WTC11 (cell line): ENCODE measurements around the gene SIGLEC11. TPM values are rescaled to one million over a fixed set of nuclear protein-coding genes. Genes with fewer than 3 reads are reported as not detected.

ENCODE experiments used
- ATAC-seq: fragments of 200-7000 bp; cut with Tn5 transposase; 2 replicates; pipeline ENCODE4 v1.10.0; 2021; ENCODE audit warnings: mild to moderate bottlenecking, moderate library complexity
- CTCF ChIA-PET: fragments of 300-600 bp; sonication (Branson Sonifier 250); formaldehyde crosslinking; loops from one replicate; lab custom pipeline; 2021; ENCODE audit warnings: antibody characterized with exemption; lab: Charles Lee
- POLR2A ChIA-PET: fragments of 350-600 bp; sonication (Branson Sonifier 250); formaldehyde crosslinking; loops from one replicate; lab custom pipeline; 2021; ENCODE audit warnings: antibody characterized with exemption; lab: Charles Lee
- DNase-seq: peaks from one replicate; pipeline ENCODE4 v3.0.0; 2021; ENCODE audit warnings: low spot score
- H3K27ac Mint-ChIP-seq: 2 replicates; pipeline ENCODE4 v1.8.0; 2021; ENCODE audit warnings: mixed read lengths
- H3K27me3 Mint-ChIP-seq: 2 replicates; pipeline ENCODE4 v1.8.0; 2021; ENCODE audit warnings: low read depth, mild to moderate bottlenecking, moderate library complexity, mixed read lengths
- H3K36me3 Mint-ChIP-seq: 2 replicates; pipeline ENCODE4 v1.8.0; 2021; ENCODE audit warnings: mixed read lengths
- H3K4me1 Mint-ChIP-seq: 2 replicates; pipeline ENCODE4 v1.8.0; 2022; ENCODE audit warnings: mixed read lengths
- H3K4me3 Mint-ChIP-seq: 2 replicates; pipeline ENCODE4 v1.8.0; 2021; ENCODE audit warnings: mild to moderate bottlenecking, moderate library complexity, mixed read lengths
- H3K9me3 Mint-ChIP-seq: 2 replicates; pipeline ENCODE4 v1.8.0; 2021; ENCODE audit warnings: mixed read lengths
- CREM ChIP-seq: sonication (generic); formaldehyde crosslinking; IDR thresholded peaks from 2 replicates; pipeline ENCODE4 v1.8.1; 2022; ENCODE audit warnings: mild to moderate bottlenecking, missing genetic modification reagents, moderate library complexity
- CTCF ChIP-seq: fragments of 200-600 bp; IDR thresholded peaks from 2 replicates; pipeline ENCODE4 v1.8.0; 2022; ENCODE audit warnings: antibody characterized with exemption
- E2F1 ChIP-seq: sonication (generic); formaldehyde crosslinking; IDR thresholded peaks from 2 replicates; pipeline ENCODE4 v1.8.0; 2022; ENCODE audit warnings: mild to moderate bottlenecking, missing genetic modification reagents
- E2F4 ChIP-seq: sonication (generic); formaldehyde crosslinking; IDR thresholded peaks from 2 replicates; pipeline ENCODE4 v1.8.1; 2022; ENCODE audit warnings: low read depth, mild to moderate bottlenecking, moderate library complexity, missing genetic modification reagents, borderline replicate concordance
- FOXP1 ChIP-seq: sonication (generic); formaldehyde crosslinking; IDR thresholded peaks from 2 replicates; pipeline ENCODE4 v1.8.0; 2022; ENCODE audit warnings: missing genetic modification reagents, mild to moderate bottlenecking, moderate library complexity, borderline replicate concordance
- IRF2 ChIP-seq: sonication (generic); formaldehyde crosslinking; IDR thresholded peaks from 2 replicates; pipeline ENCODE4 v1.8.0; 2022; ENCODE audit warnings: low read depth, missing genetic modification reagents, borderline replicate concordance
- PRRX2 ChIP-seq: fragments of 250-450 bp; sonication (Bioruptor Pico); IDR thresholded peaks from 2 replicates; pipeline ENCODE4 v1.8.0; 2021; ENCODE audit warnings: mild to moderate bottlenecking
- TCF7 ChIP-seq: sonication (generic); formaldehyde crosslinking; IDR thresholded peaks from 2 replicates; pipeline ENCODE4 v1.8.0; 2022; ENCODE audit warnings: mild to moderate bottlenecking, low read depth, missing genetic modification reagents, moderate library complexity
- ZNF512 ChIP-seq: sonication (generic); formaldehyde crosslinking; IDR thresholded peaks from 2 replicates; pipeline ENCODE4 v1.8.1; 2022; ENCODE audit warnings: missing genetic modification reagents, borderline replicate concordance
- ZSCAN18 ChIP-seq: fragments of 250-450 bp; sonication (Bioruptor Pico); IDR thresholded peaks from 2 replicates; pipeline ENCODE4 v2.1.2; 2022; ENCODE audit warnings: mild to moderate bottlenecking, moderate library complexity
- total RNA-seq: library from RNA; stranded (reverse); gene quantifications from 3 replicates; pipeline ENCODE4 v1.2.3, GENCODE V29; 2021

SIGLEC11 gene
- total RNA-seq, 1 experiment from 2014 or later: not detected

GRCh38 chr19:49904136-49904535, 56.8 kb downstream of the SIGLEC11 start:
- TF ChIP-seq FOXP1 (CRISPR knock-in tag) (no peak), E2F4 (CRISPR knock-in tag) (no peak), ZNF512 (CRISPR knock-in tag) (no peak), CTCF (no peak), TCF7 (CRISPR knock-in tag) (no peak), ZSCAN18 (CRISPR knock-in tag) (no peak), IRF2 (CRISPR knock-in tag) (no peak), PRRX2 (CRISPR knock-in tag) (no peak), E2F1 (CRISPR knock-in tag) (no peak), CREM (CRISPR knock-in tag) (no peak)
- TF ChIP-seq, all 79 proteins: peak for 0
- POLR2A ChIA-PET: no interaction called here
- ATAC-seq: no peak
- Mint-ChIP-seq H3K9me3 (no peaks in the 10 kb centered on the region), H3K27ac (no peak overlapping the region), H3K4me1 (peaks cover 20% of the 10 kb centered on the region), H3K27me3 (no peaks in the 10 kb centered on the region), H3K4me3 (no peak overlapping the region), H3K36me3 (peaks cover 29% of the 10 kb centered on the region)
- CTCF ChIA-PET: no interaction called here
- no peak for DNase-seq

Other genes with a start within 250 kb of the SIGLEC11 start
- 0.30 to 0.55 TPM (median 0.48 TPM) in 3 replicates for gene TSKS, start 197.9 kb downstream of the SIGLEC11 start, total RNA-seq
- gene AP2A1, start 194.2 kb downstream of the SIGLEC11 start, total RNA-seq: 119 to 127 TPM (median 120 TPM) in 3 replicates
- 35.1 to 36.3 TPM (median 35.7 TPM) in 3 replicates for gene FUZ, start 147.9 kb downstream of the SIGLEC11 start, total RNA-seq
- 80.2 to 81.2 TPM (median 81.2 TPM) in 3 replicates for gene MED25, start 142.9 kb downstream of the SIGLEC11 start, total RNA-seq
- gene PTOV1, start 110.0 kb downstream of the SIGLEC11 start, total RNA-seq: 296 to 316 TPM (median 306 TPM) in 3 replicates
- 133 to 146 TPM (median 142 TPM) in 3 replicates for gene PNKP, start 93.6 kb downstream of the SIGLEC11 start, total RNA-seq
- gene AKT1S1, start 83.8 kb downstream of the SIGLEC11 start, total RNA-seq: 41.9 to 47.8 TPM (median 46.5 TPM) in 3 replicates
- 44.4 to 52.8 TPM (median 46.7 TPM) in 3 replicates for gene TBC1D17, start 83.5 kb downstream of the SIGLEC11 start, total RNA-seq
- 0.83 to 1.4 TPM (median 0.99 TPM) in 3 replicates for gene IL4I1, start 64.3 kb downstream of the SIGLEC11 start, total RNA-seq
- gene ATF5, start 32.0 kb downstream of the SIGLEC11 start, total RNA-seq: 9.0 to 10.8 TPM (median 10.8 TPM) in 3 replicates
- gene NUP62, start 31.7 kb downstream of the SIGLEC11 start, total RNA-seq: 87.1 to 91.4 TPM (median 90.3 TPM) in 3 replicates
- 33.4 to 39.2 TPM (median 39.1 TPM) in 3 replicates for gene VRK3, start 64.2 kb upstream of the SIGLEC11 start, total RNA-seq
- 7.9 to 10.0 TPM (median 8.5 TPM) in 3 replicates for gene ZNF473, start 64.8 kb upstream of the SIGLEC11 start, total RNA-seq
- gene IZUMO2, start 202.1 kb upstream of the SIGLEC11 start, total RNA-seq: 1.0 to 3.5 TPM (median 2.4 TPM) in 3 replicates
- gene MYH14, start 242.4 kb upstream of the SIGLEC11 start, total RNA-seq: 25.8 to 33.5 TPM (median 31.2 TPM) in 3 replicates